ENCODE results near the gene ABCF3.

Gene ABCF3

GRCh38 chr3:184173374-184173722, 12.7 kb upstream of the ABCF3 start:
- DNase-seq: no peak
- no peak for TF ChIP-seq POLR2A (IDR thresholded peaks at IDR 0.05; ENCODE audit: low read length)
- no peak for TF ChIP-seq GATA1 (IDR thresholded peaks at IDR 0.05; ENCODE audit: low read depth, low read length)

- DNase-seq: no peak
- TF ChIP-seq GATA1 (IDR thresholded peaks at IDR 0.05; ENCODE audit: low read depth, low read length) (no peak), POLR2A (IDR thresholded peaks at IDR 0.05; ENCODE audit: low read length) (no peak)
Observed at GRCh38 chr3:184174284-184174645, 11.7 kb upstream of the ABCF3 start.

- TF ChIP-seq GATA1 (IDR thresholded peaks at IDR 0.05; ENCODE audit: low read depth, low read length) (no peak), POLR2A (IDR thresholded peaks at IDR 0.05; ENCODE audit: low read length) (peak; percentile 86)
Observed at GRCh38 chr3:184174646-184175492, 11.1 kb upstream of the ABCF3 start, which contains the start of gene AP2M1. Gene AP2M1 (plus strand): TSS chr3:184174855. CDS start chr3:184176994, 2,139 bp downstream.

DNA sequence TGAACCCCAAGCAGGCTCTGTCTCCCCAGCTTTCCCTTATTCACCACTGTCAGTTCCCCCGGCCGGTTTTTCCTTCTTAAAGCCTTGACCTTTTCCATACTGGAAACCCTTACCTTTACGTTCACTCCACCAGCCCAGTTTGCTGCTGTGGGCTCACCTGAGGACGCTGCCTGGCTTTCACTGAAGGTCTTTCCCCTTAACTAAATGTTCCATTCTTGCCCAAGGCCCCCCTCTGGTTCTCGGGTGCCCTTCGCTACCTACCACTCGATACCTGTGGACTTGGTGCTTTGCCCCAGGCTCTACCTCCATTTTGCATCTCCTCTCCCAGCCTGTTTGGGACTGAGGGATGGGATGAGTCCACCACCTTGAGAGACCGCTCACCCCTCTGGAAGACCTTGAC, 10.5 kb upstream of the ABCF3 start:
- DNase-seq: peak; percentile 34 to 54
- TF ChIP-seq GATA1 (IDR thresholded peaks at IDR 0.05; ENCODE audit: low read depth, low read length) (no peak), POLR2A (IDR thresholded peaks at IDR 0.05; ENCODE audit: low read length) (no peak)

More at GRCh38 chr3:184174646-184175492, 11.1 kb upstream of the ABCF3 start, which contains the start of gene AP2M1:
- peak; percentile 99 for DNase-seq

- no peak for TF ChIP-seq GATA1 (IDR thresholded peaks at IDR 0.05; ENCODE audit: low read depth, low read length)
- TF ChIP-seq POLR2A (IDR thresholded peaks at IDR 0.05; ENCODE audit: low read length): no peak
- no peak for DNase-seq
Observed at GRCh38 chr3:184175981-184176376, 10.0 kb upstream of the ABCF3 start.

GRCh38 chr3:184176377-184177330, 9.3 kb upstream of the ABCF3 start:
- TF ChIP-seq POLR2A (IDR thresholded peaks at IDR 0.05; ENCODE audit: low read length): peak; percentile 28
- no peak for TF ChIP-seq GATA1 (IDR thresholded peaks at IDR 0.05; ENCODE audit: low read depth, low read length)
- DNase-seq: peak; percentile 61 to 69

DNA sequence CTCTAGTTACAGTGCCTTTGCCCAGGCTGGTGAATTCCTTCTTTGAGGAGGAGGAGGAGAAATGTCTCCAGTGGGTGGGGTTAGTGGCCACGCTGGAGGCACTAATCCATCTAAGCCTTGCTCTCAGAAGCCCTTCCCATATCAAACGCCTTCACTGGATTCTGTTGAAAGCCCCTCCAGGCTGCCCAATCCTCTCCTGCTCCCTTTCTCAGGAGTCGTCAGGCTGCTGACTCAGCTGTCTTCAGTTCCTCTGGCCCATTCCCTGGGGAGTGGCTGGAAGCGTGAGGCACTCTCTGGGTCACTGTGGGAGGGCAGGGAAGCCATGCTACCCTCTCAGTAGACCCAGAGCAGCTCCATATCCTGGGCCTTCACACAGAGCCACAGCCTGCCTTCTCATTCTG, 8.7 kb upstream of the ABCF3 start:
- TF ChIP-seq POLR2A (IDR thresholded peaks at IDR 0.05; ENCODE audit: low read length) (no peak), GATA1 (IDR thresholded peaks at IDR 0.05; ENCODE audit: low read depth, low read length) (no peak)
- DNase-seq: no peak

GRCh38 chr3:184177767-184178306, 8.2 kb upstream of the ABCF3 start:
- TF ChIP-seq GATA1 (IDR thresholded peaks at IDR 0.05; ENCODE audit: low read depth, low read length) (no peak), POLR2A (IDR thresholded peaks at IDR 0.05; ENCODE audit: low read length) (no peak)
- no peak for DNase-seq

DNA sequence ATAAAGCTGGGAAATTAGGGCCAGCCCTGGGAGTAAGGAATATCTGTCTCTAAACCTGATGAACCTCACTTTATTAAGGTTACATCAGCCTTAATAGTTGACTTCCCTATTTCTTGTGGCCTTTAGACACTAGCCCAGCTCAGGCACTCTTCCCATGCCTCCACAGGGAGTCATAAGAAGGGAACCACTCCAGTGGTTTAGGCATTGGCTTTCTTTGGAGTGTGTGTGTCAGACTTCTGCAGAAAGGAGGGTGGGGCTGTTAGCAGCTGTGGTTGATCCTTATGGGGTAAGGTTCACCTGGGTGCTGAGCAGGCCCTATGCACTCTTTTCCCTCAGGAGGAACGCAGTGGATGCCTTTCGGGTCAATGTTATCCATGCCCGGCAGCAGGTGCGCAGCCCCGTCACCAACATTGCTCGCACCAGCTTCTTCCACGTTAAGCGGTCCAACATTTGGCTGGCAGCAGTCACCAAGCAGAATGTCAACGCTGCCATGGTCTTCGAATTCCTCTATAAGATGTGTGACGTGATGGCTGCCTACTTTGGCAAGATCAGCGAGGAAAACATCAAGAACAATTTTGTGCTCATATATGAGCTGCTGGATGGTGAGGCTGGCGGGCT, 7.4 kb upstream of the ABCF3 start:
- TF ChIP-seq POLR2A (IDR thresholded peaks at IDR 0.05; ENCODE audit: low read length) (no peak), GATA1 (IDR thresholded peaks at IDR 0.05; ENCODE audit: low read depth, low read length) (no peak)

DNA sequence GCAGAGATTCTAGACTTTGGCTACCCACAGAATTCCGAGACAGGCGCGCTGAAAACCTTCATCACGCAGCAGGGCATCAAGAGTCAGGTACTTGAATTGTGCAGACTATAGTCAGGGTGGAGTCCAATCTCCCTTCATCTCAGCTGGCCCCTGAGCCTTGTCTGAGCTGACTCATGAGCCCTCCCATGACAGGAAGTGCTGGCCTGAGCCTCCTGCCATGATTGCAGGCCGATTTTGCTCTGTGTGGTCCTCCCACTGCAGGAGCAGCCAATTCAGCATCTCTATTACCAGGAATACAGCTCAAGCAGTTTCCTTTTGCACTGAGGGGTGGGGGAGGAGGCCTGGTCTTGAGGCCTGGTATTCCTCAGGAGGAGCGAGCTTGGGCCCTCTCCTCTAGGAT, 5.8 kb upstream of the ABCF3 start:
- TF ChIP-seq GATA1 (IDR thresholded peaks at IDR 0.05; ENCODE audit: low read depth, low read length) (no peak), POLR2A (IDR thresholded peaks at IDR 0.05; ENCODE audit: low read length) (no peak)
- DNase-seq: peak; percentile 33 to 49

More for the DNA sequence above, 7.4 kb upstream of the ABCF3 start:
- no peak for DNase-seq

- DNase-seq: no peak
- no peak for TF ChIP-seq POLR2A (IDR thresholded peaks at IDR 0.05; ENCODE audit: low read length)
- TF ChIP-seq GATA1 (IDR thresholded peaks at IDR 0.05; ENCODE audit: low read depth, low read length): no peak
Observed at GRCh38 chr3:184181596-184181995, 4.4 kb upstream of the ABCF3 start.

GRCh38 chr3:184183679-184184078, 2.3 kb upstream of the ABCF3 start:
- TF ChIP-seq GATA1 (IDR thresholded peaks at IDR 0.05; ENCODE audit: low read depth, low read length): no peak
- TF ChIP-seq POLR2A (IDR thresholded peaks at IDR 0.05; ENCODE audit: low read length): no peak

GRCh38 chr3:184184546-184185230, 1.3 kb upstream of the ABCF3 start:
- TF ChIP-seq GATA1 (IDR thresholded peaks at IDR 0.05; ENCODE audit: low read depth, low read length): no peak
- TF ChIP-seq POLR2A (IDR thresholded peaks at IDR 0.05; ENCODE audit: low read length): no peak
- DNase-seq: peak; percentile 49 to 61

More at GRCh38 chr3:184183679-184184078, 2.3 kb upstream of the ABCF3 start:
- no peak for DNase-seq
